Uterus (tissue), 4 donors: ENCODE results near the gene PGF. TPM values are rescaled to one million over a fixed set of nuclear protein-coding genes. Genes with fewer than 3 reads are reported as not detected.

Experiments used
- DNase-seq, 2 donors: peaks; one replicate each; pipeline ENCODE4 v3.0.0-alpha.2; 2019 to 2020
- H3K27ac ChIP-seq, 2 donors: fragments of 200-600 bp; sonication (generic); 1 replicate in 1 of 2; 2 replicates in 1 of 2; pipeline ENCODE4 v1.5.1; 2016 to 2018
- H3K27me3 ChIP-seq, 2 donors: fragments of 200-600 bp; sonication (generic); one replicate each; pipeline ENCODE4 v1.5.1; 2018 to 2019; ENCODE audit warnings: control low read depth in 1 of 2
- H3K36me3 ChIP-seq, 2 donors: fragments of 200-600 bp; sonication (generic); one replicate each; pipeline ENCODE4 v1.5.1; 2019; ENCODE audit warnings: control low read depth in 1 of 2
- H3K4me1 ChIP-seq, 2 donors: fragments of 200-600 bp; sonication (generic); one replicate each; pipeline ENCODE4 v1.5.1; 2018 to 2019; ENCODE audit warnings: control low read depth in 1 of 2
- H3K4me3 ChIP-seq, 2 donors: fragments of 200-600 bp; sonication (generic); 1 replicate in 1 of 2; 2 replicates in 1 of 2; pipeline ENCODE4 v1.5.1; 2018 to 2019; ENCODE audit warnings: mild to moderate bottlenecking in 1 of 2
- H3K9me3 ChIP-seq, 2 donors: fragments of 200-600 bp; sonication (generic); one replicate each; pipeline ENCODE4 v1.5.1; 2019; ENCODE audit warnings: control low read depth in 1 of 2
- POLR2A ChIP-seq, 2 donors: fragments of 450-650 bp; IDR thresholded peaks; one replicate each; pipeline ENCODE4 v1.6.1; 2016; ENCODE audit warnings: antibody characterized with exemption in 2 of 2, mild to moderate bottlenecking in 1 of 2, moderate library complexity in 1 of 2
- intact Hi-C: fragments of 100-400 bp; cut with DNase I; formaldehyde crosslinking; loops from one replicate; pipeline ENCODE4 v1.15.1; 2023; ENCODE audit warnings: low total_unique reads
- total RNA-seq, 4 donors: library from RNA; depleted of rRNA in 3 of 4; stranded (reverse); fragments of >200 nt in 3 of 4; gene quantifications; one replicate each; pipeline versions ENCODE4 v1.1.0 to v1.2.4, GENCODE V29; 2014 to 2023
- TF ChIP-seq, protein P1 (sequence below), 4 experiments: fragments of 200-600 bp in 2 of 4; fragments of 450-650 bp in 2 of 4; sonication (generic) in 2 of 4; IDR thresholded peaks; one replicate each; pipeline ENCODE4 v1.5.1; 2016 to 2019; ENCODE audit warnings: antibody characterized with exemption in 4 of 4, mild to moderate bottlenecking in 2 of 4, moderate library complexity in 1 of 4
- donor health status: DM: yes; HTN: yes; CAD: no.

PGF gene
- total RNA-seq, 4 donors from 2014 or later = 2.7 to 32.4 (median 15.4) TPM

DNA sequence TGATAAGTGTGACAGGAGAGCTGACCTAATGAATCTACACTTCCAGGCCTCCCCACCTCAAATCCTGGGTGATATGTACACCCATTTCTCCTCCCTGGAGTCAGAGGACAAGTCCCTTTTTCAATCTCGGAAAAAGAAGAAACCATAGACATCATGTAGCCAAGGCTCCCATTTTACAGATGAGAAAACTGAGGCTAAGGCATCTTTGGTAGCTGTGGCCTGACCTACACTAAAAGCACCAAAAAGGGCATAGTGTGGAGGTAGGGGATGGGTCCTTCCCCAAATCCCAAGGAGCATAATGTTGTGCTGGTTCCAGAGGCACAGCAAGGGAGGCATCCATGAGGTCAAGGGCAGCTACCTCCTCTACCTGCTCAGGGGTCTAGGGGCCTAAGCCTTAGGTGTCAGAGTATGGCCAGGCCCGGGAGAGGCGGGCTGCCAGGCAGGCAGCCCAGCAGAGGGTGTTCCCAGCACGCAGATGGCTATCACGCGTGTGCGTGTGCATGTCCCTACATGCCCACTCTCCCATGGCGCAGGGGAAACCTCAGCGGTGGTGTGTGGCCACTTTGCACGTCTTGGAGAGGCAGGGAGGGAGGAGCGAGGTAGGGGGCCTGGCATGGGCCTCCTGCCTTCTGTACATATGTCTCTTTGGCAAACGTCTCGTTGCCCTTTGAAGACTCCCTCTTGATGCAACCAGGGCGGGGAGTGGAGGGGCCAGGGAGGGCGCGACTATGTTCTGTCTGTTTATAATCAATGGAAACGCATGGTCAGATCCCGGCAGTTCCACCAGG lies 2.5 kb downstream of the PGF start:
- intact Hi-C loops = no loop called here
- Histone ChIP-seq H3K4me1 (no peaks in the 10 kb centered on the region), H3K27ac (no peak overlapping the region), H3K4me3 (no peak overlapping the region), H3K27me3 (no peaks in the 10 kb centered on the region), H3K9me3 (no peaks in the 10 kb centered on the region), H3K36me3 (no peaks in the 10 kb centered on the region)
- TF ChIP-seq, protein P1, sequence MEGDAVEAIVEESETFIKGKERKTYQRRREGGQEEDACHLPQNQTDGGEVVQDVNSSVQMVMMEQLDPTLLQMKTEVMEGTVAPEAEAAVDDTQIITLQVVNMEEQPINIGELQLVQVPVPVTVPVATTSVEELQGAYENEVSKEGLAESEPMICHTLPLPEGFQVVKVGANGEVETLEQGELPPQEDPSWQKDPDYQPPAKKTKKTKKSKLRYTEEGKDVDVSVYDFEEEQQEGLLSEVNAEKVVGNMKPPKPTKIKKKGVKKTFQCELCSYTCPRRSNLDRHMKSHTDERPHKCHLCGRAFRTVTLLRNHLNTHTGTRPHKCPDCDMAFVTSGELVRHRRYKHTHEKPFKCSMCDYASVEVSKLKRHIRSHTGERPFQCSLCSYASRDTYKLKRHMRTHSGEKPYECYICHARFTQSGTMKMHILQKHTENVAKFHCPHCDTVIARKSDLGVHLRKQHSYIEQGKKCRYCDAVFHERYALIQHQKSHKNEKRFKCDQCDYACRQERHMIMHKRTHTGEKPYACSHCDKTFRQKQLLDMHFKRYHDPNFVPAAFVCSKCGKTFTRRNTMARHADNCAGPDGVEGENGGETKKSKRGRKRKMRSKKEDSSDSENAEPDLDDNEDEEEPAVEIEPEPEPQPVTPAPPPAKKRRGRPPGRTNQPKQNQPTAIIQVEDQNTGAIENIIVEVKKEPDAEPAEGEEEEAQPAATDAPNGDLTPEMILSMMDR (IDR thresholded peaks at IDR 0.05) = no peak
- no peak for TF ChIP-seq POLR2A (IDR thresholded peaks at IDR 0.05)
- DNase-seq = no peak

GRCh38 chr14:74952180-74952665 lies 3.2 kb downstream of the PGF start:
- H3K4me1 ChIP-seq = no peaks in the 10 kb centered on the region
- H3K27me3 ChIP-seq = no peaks in the 10 kb centered on the region
- H3K9me3 ChIP-seq = no peaks in the 10 kb centered on the region
- no peak overlapping the region for H3K4me3 ChIP-seq
- H3K36me3 ChIP-seq = no peaks in the 10 kb centered on the region
- TF ChIP-seq, protein P1 (IDR thresholded peaks at IDR 0.05) = no peak
- no peak for TF ChIP-seq POLR2A (IDR thresholded peaks at IDR 0.05)
- H3K27ac ChIP-seq = no peak overlapping the region
- intact Hi-C loops = no loop called here
- no peak for DNase-seq

- no peak overlapping the region for H3K4me3 ChIP-seq
- H3K9me3 ChIP-seq = no peaks in the 10 kb centered on the region
- intact Hi-C loops = no loop called here
- DNase-seq = no peak
- no peak for TF ChIP-seq POLR2A (IDR thresholded peaks at IDR 0.05)
- TF ChIP-seq, protein P1 (IDR thresholded peaks at IDR 0.05) = no peak
- no peaks in the 10 kb centered on the region for H3K4me1 ChIP-seq
- H3K36me3 ChIP-seq = no peaks in the 10 kb centered on the region
- H3K27ac ChIP-seq = no peak overlapping the region
- H3K27me3 ChIP-seq = no peaks in the 10 kb centered on the region
Observed at GRCh38 chr14:74951443-74952179, 3.8 kb downstream of the PGF start.

DNA sequence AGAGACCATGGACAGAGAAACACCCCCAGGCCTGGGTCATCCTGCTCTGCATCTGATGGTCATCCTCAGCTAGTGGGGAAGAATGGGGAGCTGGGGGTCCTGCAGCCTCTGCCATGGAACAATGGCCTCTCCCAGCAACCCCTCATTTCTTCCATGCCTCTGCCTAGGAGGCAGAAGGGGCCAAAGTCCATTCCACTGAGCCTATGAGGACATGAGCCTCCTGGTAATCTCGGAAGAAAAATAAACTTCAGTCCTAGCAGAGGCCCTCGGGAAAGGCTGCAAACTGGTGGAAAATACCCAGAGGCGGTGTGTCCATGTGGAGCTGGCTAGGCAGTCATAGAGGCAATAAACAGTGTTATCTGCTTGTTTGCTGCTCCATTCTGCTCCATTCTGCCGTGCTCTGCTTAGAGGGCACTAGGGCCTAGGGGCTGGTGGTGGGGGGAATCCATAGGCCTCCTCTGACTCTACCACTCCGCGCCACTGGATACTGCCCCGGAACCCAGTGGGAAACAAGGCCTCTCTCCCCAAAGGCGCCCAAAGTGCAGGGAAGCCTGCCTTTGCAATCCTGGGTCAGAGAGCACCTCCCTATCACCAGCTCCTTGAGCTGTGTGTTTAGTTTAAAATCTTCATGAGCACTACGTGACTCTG lies 4.5 kb downstream of the PGF start:
- intact Hi-C loops = no loop called here
- H3K27ac ChIP-seq = no peak overlapping the region

More for the DNA sequence above, 4.5 kb downstream of the PGF start:
- Histone ChIP-seq H3K9me3 (no peaks in the 10 kb centered on the region), H3K36me3 (no peaks in the 10 kb centered on the region), H3K4me1 (no peaks in the 10 kb centered on the region), H3K4me3 (no peak overlapping the region), H3K27me3 (no peaks in the 10 kb centered on the region)
- DNase-seq = no peak
- TF ChIP-seq, protein P1 (IDR thresholded peaks at IDR 0.05) = no peak
- TF ChIP-seq POLR2A (IDR thresholded peaks at IDR 0.05) = no peak
